ENCODE data around the gene COPE.
"Not testable (repeated sequence)": the region's sequence is repeated elsewhere in the genome, so short reads cannot be mapped to it uniquely, and the experiment has no call there.

Gene COPE

GRCh38 chr19:18904334-18905057 lies 14.7 kb downstream of the COPE start:
- Histone ChIP-seq H3K27ac (no peak overlapping the region), H3K4me3 (ENCODE audit: low read depth in 1 of 2, low read length in 1 of 2) (no peak overlapping the region), H3K27me3 (no peaks in the 10 kb centered on the region), H3K36me3 (peaks cover 92% of the 10 kb centered on the region), H3K9me3 (no peaks in the 10 kb centered on the region), H3K4me1 (ENCODE audit: control insufficient read depth in 1 of 2, insufficient read depth in 1 of 2, low read depth in 1 of 2, low read length in 1 of 2) (no peaks in the 10 kb centered on the region)
- TF ChIP-seq CTCF (IDR thresholded peaks at IDR 0.05) = no peak

GRCh38 chr19:18903156-18904037 lies 15.8 kb downstream of the COPE start:
- Histone ChIP-seq H3K36me3 (peaks cover 92% of the 10 kb centered on the region), H3K9me3 (no peaks in the 10 kb centered on the region), H3K27me3 (no peaks in the 10 kb centered on the region)

GRCh38 chr19:18902519-18902918 lies 16.7 kb downstream of the COPE start:
- not testable (repeated sequence) for H3K9me3 ChIP-seq; H3K4me1 ChIP-seq (ENCODE audit: control insufficient read depth in 1 of 2, insufficient read depth in 1 of 2, low read depth in 1 of 2, low read length in 1 of 2); H3K4me3 ChIP-seq (ENCODE audit: low read depth in 1 of 2, low read length in 1 of 2); H3K27me3 ChIP-seq; H3K27ac ChIP-seq
- peaks cover 89% of the 10 kb centered on the region for H3K36me3 ChIP-seq

More at GRCh38 chr19:18903156-18904037, 15.8 kb downstream of the COPE start:
- no peak for TF ChIP-seq CTCF (IDR thresholded peaks at IDR 0.05)
- H3K4me3 ChIP-seq (ENCODE audit: low read depth in 1 of 2, low read length in 1 of 2) = no peak overlapping the region
- H3K27ac ChIP-seq = no peak overlapping the region
- no peaks in the 10 kb centered on the region for H3K4me1 ChIP-seq (ENCODE audit: control insufficient read depth in 1 of 2, insufficient read depth in 1 of 2, low read depth in 1 of 2, low read length in 1 of 2)

- TF ChIP-seq CTCF (IDR thresholded peaks at IDR 0.05) = no peak
- Histone ChIP-seq H3K36me3 (peaks cover 79% of the 10 kb centered on the region), H3K4me1 (ENCODE audit: control insufficient read depth in 1 of 2, insufficient read depth in 1 of 2, low read depth in 1 of 2, low read length in 1 of 2) (peaks cover 0 to under 1% of the 10 kb centered on the region in 2 experiments)
Measured at GRCh38 chr19:18901491-18901890, 17.7 kb downstream of the COPE start.

GRCh38 chr19:18900700-18901481 lies 18.3 kb downstream of the COPE start:
- TF ChIP-seq CTCF (IDR thresholded peaks at IDR 0.05) = no peak
- H3K9me3 ChIP-seq = no peaks in the 10 kb centered on the region
- no peak overlapping the region for H3K27ac ChIP-seq
- no peak overlapping the region for H3K4me3 ChIP-seq (ENCODE audit: low read depth in 1 of 2, low read length in 1 of 2)
- peaks cover 0 to 4% of the 10 kb centered on the region in 2 experiments for H3K4me1 ChIP-seq (ENCODE audit: control insufficient read depth in 1 of 2, insufficient read depth in 1 of 2, low read depth in 1 of 2, low read length in 1 of 2)
- H3K36me3 ChIP-seq = peaks cover 73% of the 10 kb centered on the region
- H3K27me3 ChIP-seq = peaks cover 22% of the 10 kb centered on the region

More at GRCh38 chr19:18901491-18901890, 17.7 kb downstream of the COPE start:
- no peaks in the 10 kb centered on the region for H3K9me3 ChIP-seq
- H3K27ac ChIP-seq = no peak overlapping the region
- H3K4me3 ChIP-seq (ENCODE audit: low read depth in 1 of 2, low read length in 1 of 2) = no peak overlapping the region
- peaks cover 17% of the 10 kb centered on the region for H3K27me3 ChIP-seq
